Ascending aorta (tissue), 2 donors: ENCODE measurements around the gene CCDC110. TPM values are rescaled to one million over a fixed set of nuclear protein-coding genes. Genes with fewer than 3 reads are reported as not detected.

Source experiments
- DNase-seq, 2 donors: peaks; one replicate each; pipeline ENCODE4 v3.0.0-alpha.2; 2019; ENCODE audit warnings: low spot score in 2 of 2
- H3K27ac ChIP-seq, 2 donors: fragments of 200-600 bp; sonication (generic); one replicate each; pipeline ENCODE4 v1.5.1; 2016 to 2017; ENCODE audit warnings: mild to moderate bottlenecking in 1 of 2
- H3K27me3 ChIP-seq: fragments of 200-600 bp; sonication (generic); one replicate; pipeline ENCODE4 v1.5.1; 2017
- H3K36me3 ChIP-seq, 2 donors: fragments of 200-600 bp; sonication (generic); one replicate each; pipeline ENCODE4 v1.5.1; 2016
- H3K4me1 ChIP-seq, 2 donors: fragments of 200-600 bp; sonication (generic); one replicate each; pipeline ENCODE4 v1.5.1; 2016 to 2017; ENCODE audit warnings: mild to moderate bottlenecking in 1 of 2
- H3K4me3 ChIP-seq, 2 donors: fragments of 200-600 bp; sonication (generic); one replicate each; pipeline ENCODE4 v1.5.1; 2016 to 2017; ENCODE audit warnings: mild to moderate bottlenecking in 1 of 2
- H3K9me3 ChIP-seq, 2 donors: fragments of 200-600 bp; sonication (generic); one replicate each; pipeline ENCODE4 v1.5.1; 2016
- CTCF ChIP-seq, 3 experiments: fragments of 200-600 bp in 2 of 3; fragments of 450-650 bp in 1 of 3; sonication (generic) in 2 of 3; IDR thresholded peaks; one replicate each; pipeline ENCODE4 v1.5.1; 2016 to 2019; ENCODE audit warnings: antibody characterized with exemption in 3 of 3, mild to moderate bottlenecking in 1 of 3, moderate library complexity in 1 of 3
- intact Hi-C: fragments of 100-400 bp; cut with DNase I; formaldehyde crosslinking; loops from one replicate; pipeline ENCODE4 v1.15.1; 2023
- total RNA-seq: library from RNA; depleted of rRNA; stranded (reverse); fragments of >200 nt; gene quantifications from one replicate; pipeline ENCODE4 v1.1.0, GENCODE V29; 2016

Gene CCDC110
- total RNA-seq, 1 donor from 2014 or later: not detected

- peaks cover 14 to 53% of the 10 kb centered on the region in 2 donors for H3K36me3 ChIP-seq
- intact Hi-C loops: no loop called here
- H3K27ac ChIP-seq: peak overlapping the region; percentile 43 to 100
- no peak for TF ChIP-seq CTCF (IDR thresholded peaks at IDR 0.05)
- no peaks in the 10 kb centered on the region for H3K9me3 ChIP-seq
- H3K4me1 ChIP-seq: peaks cover 0 to 2% of the 10 kb centered on the region in 2 donors
- H3K4me3 ChIP-seq: no peak overlapping the region
- DNase-seq: no peak
- H3K27me3 ChIP-seq: no peaks in the 10 kb centered on the region
Measured at GRCh38 chr4:185405296-185405999, 66.1 kb downstream of the CCDC110 start.

- intact Hi-C loops: no loop called here
- H3K27ac ChIP-seq: peak overlapping the region; percentile 43 to 100
- H3K4me1 ChIP-seq: peaks cover 2% of the 10 kb centered on the region in 2 donors
- no peaks in the 10 kb centered on the region for H3K27me3 ChIP-seq
- no peaks in the 10 kb centered on the region for H3K9me3 ChIP-seq
- no peak overlapping the region for H3K4me3 ChIP-seq
- no peak for DNase-seq
- TF ChIP-seq CTCF (IDR thresholded peaks at IDR 0.05): no peak
- H3K36me3 ChIP-seq: peaks cover 12 to 42% of the 10 kb centered on the region in 2 donors
Measured at GRCh38 chr4:185404031-185404430, 67.5 kb downstream of the CCDC110 start.

DNA sequence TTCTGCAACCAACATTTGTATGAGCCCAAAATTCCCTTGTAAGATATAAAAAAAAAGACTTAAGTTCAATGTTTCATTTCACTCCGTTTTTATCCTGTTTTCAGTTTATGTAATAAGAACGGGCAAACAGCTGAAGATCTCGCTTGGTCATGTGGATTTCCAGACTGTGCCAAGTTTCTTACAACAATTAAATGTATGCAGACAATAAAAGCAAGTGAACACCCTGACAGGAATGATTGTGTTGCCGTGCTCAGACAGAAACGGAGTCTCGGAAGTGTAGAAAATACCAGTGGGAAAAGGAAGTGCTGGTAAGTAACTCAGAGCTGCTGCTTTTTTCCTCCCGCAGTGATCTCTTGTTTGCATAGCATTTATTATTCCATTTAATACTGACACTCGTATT, 72.1 kb downstream of the CCDC110 start:
- Histone ChIP-seq H3K9me3 (no peaks in the 10 kb centered on the region), H3K27ac (peak overlapping the region; percentile 55 to 100), H3K4me3 (peak overlapping the region in 1 of 2 donors; percentile 87), H3K4me1 (peaks cover 2 to 13% of the 10 kb centered on the region in 2 donors), H3K36me3 (peaks cover 0 to 10% of the 10 kb centered on the region in 2 donors), H3K27me3 (no peaks in the 10 kb centered on the region)
- DNase-seq: no peak
- intact Hi-C loops: loop anchor here (10.0 kb wide), 1 partner anchor 195 kb away; no protein-coding TSS in a partner anchor
- no peak for TF ChIP-seq CTCF (IDR thresholded peaks at IDR 0.05)

DNA sequence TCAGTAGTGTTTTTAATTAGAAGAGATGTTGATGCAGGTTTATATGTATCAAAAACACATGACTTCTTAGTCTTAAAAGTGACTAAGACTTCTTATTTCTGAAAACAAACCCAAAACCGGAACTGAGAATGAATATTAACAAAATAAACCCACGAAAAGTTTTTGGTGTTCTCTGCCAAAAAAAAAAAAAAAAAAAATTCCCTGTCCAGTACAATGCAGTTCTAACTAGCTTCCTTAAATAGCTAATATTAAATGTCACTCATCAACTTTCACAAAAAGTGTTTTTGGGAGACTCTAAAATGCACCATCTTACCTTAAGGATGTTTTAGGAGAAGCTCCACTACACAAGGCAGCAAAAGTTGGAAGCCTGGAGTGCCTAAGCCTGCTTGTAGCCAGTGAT, 72.9 kb downstream of the CCDC110 start:
- intact Hi-C loops: loop anchor here (10.0 kb wide), 1 partner anchor 196 kb away; no protein-coding TSS in a partner anchor
- Histone ChIP-seq H3K9me3 (no peaks in the 10 kb centered on the region), H3K4me1 (peaks cover 2 to 15% of the 10 kb centered on the region in 2 donors), H3K27me3 (no peaks in the 10 kb centered on the region), H3K4me3 (peak overlapping the region in 1 of 2 donors; percentile 87), H3K36me3 (peaks cover 0 to 10% of the 10 kb centered on the region in 2 donors), H3K27ac (peak overlapping the region; percentile 55 to 100)
- no peak for TF ChIP-seq CTCF (IDR thresholded peaks at IDR 0.05)
- DNase-seq: no peak

DNA sequence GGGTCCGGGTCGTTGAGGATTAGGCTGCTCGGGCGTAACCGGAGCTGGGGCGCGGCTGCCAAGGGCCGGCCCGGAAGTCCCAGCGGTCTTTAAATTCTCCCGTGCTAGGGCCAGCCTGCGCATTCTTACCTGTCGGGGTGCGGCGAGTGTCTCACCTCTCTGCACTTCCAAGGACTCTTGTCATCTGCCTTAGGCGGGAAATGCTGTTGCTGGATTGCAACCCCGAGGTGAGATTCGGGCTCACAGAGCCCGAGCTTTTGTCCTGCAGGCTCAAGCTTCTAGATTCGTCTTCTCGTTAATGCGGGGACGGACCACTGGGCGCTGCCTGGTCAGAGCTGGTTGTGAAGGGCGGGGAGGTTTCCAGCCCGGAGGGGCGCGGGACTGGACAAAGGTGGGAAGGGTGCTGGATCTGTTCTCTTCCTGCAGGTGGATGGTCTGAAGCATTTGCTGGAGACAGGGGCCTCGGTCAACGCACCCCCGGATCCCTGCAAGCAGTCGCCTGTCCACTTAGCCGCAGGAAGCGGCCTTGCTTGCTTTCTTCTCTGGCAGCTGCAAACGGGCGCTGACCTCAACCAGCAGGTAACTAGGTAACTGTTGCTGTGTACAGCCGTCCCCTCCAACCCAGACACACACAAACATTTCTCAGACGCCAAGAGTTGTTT, 74.7 kb downstream of the CCDC110 start, which contains the start of gene ANKRD37:
Gene ANKRD37, plus strand, starts transcription at position 118 of the 662 bp plus-strand sequence. Its CDS starts 83 bp downstream, at position 201.
- peak in 1 of 3 experiments; percentile 14 for TF ChIP-seq CTCF (IDR thresholded peaks at IDR 0.05)
- intact Hi-C loops: loop anchor here (1.0 to 10.0 kb wide), 4 partner anchors 28 to 198 kb away; partner anchors contain the start of genes CCDC110 and UFSP2
- H3K9me3 ChIP-seq: no peaks in the 10 kb centered on the region
- H3K36me3 ChIP-seq: peaks cover 0 to 5% of the 10 kb centered on the region in 2 donors
- DNase-seq: peak; percentile 21 to 79
- H3K4me3 ChIP-seq: peak within 1 kb of the TSS; percentile 86 to 87
- no peaks in the 10 kb centered on the region for H3K27me3 ChIP-seq
- H3K27ac ChIP-seq: peak within 1 kb of the TSS; percentile 99 to 100
- peaks cover 2 to 13% of the 10 kb centered on the region in 2 donors for H3K4me1 ChIP-seq
